Gastroesophageal sphincter (tissue), 3 donors: Measurements from ENCODE around the gene TADA2A.

Experiments used
- EP300 ChIP-seq: sonication (generic); formaldehyde crosslinking; IDR thresholded peaks from one replicate; pipeline ENCODE4 v1.6.1; 2017; ENCODE audit warnings: antibody characterized with exemption, mild to moderate bottlenecking
- POLR2A ChIP-seq, 2 donors: fragments of 450-650 bp; IDR thresholded peaks; one replicate each; pipeline ENCODE4 v1.6.1; 2017; ENCODE audit warnings: antibody characterized with exemption in 2 of 2, mild to moderate bottlenecking in 2 of 2, moderate library complexity in 1 of 2
- POLR2AphosphoS5 ChIP-seq: sonication (generic); formaldehyde crosslinking; IDR thresholded peaks from one replicate; pipeline ENCODE4 v1.6.1; 2017; ENCODE audit warnings: antibody characterized with exemption
- TF ChIP-seq, protein P1 (sequence below), 4 experiments: fragments of 200-600 bp in 2 of 4; fragments of 450-650 bp in 2 of 4; sonication (generic) in 1 of 4; IDR thresholded peaks; one replicate each; pipeline ENCODE4 v1.5.1; 2017 to 2019; ENCODE audit warnings: antibody characterized with exemption in 4 of 4, mild to moderate bottlenecking in 2 of 4, moderate library complexity in 2 of 4

DNA sequence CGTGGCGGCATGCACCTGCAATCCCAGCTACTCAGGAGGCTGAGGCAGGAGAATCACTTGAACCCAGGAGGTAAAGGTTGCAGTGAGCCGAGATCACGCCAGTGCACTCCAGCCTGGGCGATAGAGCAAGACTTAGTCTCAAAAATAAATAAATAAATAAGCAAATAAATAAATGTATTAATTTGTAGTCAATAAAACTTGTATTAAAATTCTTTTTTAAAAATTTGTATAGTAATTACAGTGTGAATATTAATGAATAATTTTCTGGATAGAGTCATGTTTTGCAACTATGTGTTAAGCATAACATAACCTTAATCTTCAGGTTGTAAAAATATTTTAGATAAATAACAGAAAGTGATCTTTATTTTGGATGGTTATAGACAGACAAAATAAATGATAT lies 55.8 kb downstream of the TADA2A start:
- TF ChIP-seq, protein P1, sequence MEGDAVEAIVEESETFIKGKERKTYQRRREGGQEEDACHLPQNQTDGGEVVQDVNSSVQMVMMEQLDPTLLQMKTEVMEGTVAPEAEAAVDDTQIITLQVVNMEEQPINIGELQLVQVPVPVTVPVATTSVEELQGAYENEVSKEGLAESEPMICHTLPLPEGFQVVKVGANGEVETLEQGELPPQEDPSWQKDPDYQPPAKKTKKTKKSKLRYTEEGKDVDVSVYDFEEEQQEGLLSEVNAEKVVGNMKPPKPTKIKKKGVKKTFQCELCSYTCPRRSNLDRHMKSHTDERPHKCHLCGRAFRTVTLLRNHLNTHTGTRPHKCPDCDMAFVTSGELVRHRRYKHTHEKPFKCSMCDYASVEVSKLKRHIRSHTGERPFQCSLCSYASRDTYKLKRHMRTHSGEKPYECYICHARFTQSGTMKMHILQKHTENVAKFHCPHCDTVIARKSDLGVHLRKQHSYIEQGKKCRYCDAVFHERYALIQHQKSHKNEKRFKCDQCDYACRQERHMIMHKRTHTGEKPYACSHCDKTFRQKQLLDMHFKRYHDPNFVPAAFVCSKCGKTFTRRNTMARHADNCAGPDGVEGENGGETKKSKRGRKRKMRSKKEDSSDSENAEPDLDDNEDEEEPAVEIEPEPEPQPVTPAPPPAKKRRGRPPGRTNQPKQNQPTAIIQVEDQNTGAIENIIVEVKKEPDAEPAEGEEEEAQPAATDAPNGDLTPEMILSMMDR (IDR thresholded peaks at IDR 0.05), result no peak
- TF ChIP-seq EP300, result no peak
- TF ChIP-seq POLR2AphosphoS5, result no peak
- TF ChIP-seq POLR2A (IDR thresholded peaks at IDR 0.05), result no peak
